GM18858 (cell line): Measurements from ENCODE around the gene ZNF516.

Experiments
- ATAC-seq: cut with Tn5 transposase; IDR thresholded peaks from one replicate; pipeline ENCODE4 v1.9.1; 2021; ENCODE audit not compliant: unreplicated experiment

Gene ZNF516

GRCh38 chr18:76457957-76458356, 37.1 kb downstream of the ZNF516 start:
- no peak for ATAC-seq

- no peak for ATAC-seq
Measured at GRCh38 chr18:76457475-76457874, 37.6 kb downstream of the ZNF516 start.

- ATAC-seq: no peak
Measured at GRCh38 chr18:76456823-76457222, 38.2 kb downstream of the ZNF516 start.

DNA sequence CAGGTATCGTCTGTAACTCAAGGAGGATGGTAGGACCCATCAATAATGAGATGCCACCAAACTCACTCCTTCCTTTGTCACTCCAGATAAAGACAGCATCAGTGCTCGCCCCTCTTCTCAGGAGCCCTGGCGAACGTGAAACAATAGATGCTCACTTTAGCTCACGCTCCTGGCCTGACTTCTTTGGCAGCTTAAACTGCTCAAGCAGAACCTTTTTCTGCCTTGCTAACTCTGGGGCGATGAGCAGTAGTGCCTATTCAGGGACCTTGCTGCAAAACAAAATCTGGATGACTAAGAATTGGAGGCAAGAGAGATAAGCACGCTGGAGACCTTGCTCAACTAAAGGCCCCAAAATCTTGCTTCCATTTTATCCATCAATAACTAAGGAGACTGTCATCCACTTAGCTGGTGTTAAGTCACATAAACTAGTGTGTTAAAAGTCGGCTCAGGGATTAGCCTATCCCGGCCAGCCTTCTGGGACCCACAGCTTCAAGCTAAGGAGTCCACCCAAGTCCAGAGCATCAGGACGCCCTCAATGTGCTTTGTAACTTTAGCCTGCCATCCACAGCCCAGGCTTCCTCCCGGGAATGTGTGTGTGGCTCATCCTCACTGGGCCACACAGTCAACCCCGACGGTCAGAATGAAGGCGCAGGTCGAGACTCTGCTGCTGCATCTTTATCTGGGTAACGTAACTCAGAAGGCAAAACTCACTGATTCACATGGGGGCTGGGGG, 38.9 kb downstream of the ZNF516 start:
- peak; percentile 42 for ATAC-seq

DNA sequence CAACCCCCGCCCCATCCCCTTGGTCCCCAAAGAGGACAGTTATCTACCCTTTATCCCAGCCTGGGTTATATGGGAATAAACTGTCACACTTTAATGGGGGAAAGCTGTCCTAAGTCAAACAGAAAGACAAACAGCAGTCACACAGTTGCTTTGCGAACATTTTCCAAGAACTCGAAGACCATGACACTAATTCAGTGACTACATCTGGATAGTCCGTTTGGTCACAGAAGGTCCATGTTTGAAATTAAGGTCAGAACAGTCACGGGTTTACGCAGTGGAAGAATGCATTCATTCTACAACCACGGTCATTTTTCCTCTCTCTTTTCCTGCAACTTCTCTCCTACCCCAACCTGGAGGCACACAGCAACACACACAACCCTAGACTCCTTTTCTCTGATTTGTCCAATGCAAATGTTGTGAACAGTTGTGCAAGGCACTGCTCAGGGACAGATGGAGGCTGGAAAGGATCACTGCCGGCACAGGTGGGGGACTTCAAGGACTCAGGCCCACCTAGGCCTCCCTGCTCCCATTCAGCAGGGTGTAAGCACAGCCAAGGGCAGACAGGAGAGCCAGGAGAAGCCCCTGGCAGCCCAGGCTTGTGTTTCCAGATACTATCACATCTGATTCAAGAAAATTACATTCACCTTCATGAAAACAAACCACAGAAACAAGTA, 39.9 kb downstream of the ZNF516 start:
- ATAC-seq: no peak

DNA sequence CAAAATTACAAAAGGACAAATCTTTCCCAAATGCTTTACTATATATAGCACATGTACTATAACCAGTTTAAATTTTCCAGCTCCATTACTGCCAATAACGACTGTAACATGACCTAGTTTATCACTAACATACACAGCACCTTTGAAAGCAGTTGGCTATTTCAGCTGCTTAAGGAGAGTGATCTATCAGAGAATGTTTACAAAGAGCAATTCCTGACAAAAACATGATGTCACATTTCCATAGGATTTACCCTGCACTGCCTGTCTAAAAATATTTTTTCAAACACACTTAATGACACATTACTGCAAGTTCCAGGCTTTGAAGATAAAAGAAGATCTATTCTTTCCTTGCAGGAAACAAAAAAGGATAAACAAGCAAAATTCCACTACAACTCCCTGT, 40.6 kb downstream of the ZNF516 start:
- ATAC-seq: no peak

GRCh38 chr18:76453932-76454331, 41.1 kb downstream of the ZNF516 start:
- ATAC-seq: no peak

GRCh38 chr18:76453057-76453561, 41.9 kb downstream of the ZNF516 start:
- ATAC-seq: no peak

DNA sequence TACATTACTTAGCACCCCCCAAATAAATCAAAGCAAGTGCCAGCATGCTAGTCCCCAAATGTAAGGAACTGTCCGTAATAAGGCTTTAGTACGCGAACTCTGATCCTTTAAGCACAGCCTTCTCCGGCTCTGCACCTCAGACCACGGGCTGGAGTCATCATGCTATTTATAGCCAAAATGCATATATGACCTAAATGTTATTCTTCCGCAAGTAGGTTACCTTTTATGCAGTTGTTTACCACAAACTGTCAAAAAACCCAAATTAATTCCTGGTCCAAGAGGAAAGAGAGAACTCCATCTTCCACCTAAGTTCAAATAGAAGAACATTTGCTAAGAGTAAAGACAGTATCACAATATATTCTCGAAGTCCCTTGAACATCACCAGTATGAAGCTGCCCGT, 42.7 kb downstream of the ZNF516 start:
- no peak for ATAC-seq

- no peak for ATAC-seq
Measured at GRCh38 chr18:76451396-76452331, 43.4 kb downstream of the ZNF516 start.

- ATAC-seq: no peak
Measured at GRCh38 chr18:76450452-76451395, 44.3 kb downstream of the ZNF516 start.

- ATAC-seq: no peak
Measured at GRCh38 chr18:76449111-76449453, 46.0 kb downstream of the ZNF516 start.

DNA sequence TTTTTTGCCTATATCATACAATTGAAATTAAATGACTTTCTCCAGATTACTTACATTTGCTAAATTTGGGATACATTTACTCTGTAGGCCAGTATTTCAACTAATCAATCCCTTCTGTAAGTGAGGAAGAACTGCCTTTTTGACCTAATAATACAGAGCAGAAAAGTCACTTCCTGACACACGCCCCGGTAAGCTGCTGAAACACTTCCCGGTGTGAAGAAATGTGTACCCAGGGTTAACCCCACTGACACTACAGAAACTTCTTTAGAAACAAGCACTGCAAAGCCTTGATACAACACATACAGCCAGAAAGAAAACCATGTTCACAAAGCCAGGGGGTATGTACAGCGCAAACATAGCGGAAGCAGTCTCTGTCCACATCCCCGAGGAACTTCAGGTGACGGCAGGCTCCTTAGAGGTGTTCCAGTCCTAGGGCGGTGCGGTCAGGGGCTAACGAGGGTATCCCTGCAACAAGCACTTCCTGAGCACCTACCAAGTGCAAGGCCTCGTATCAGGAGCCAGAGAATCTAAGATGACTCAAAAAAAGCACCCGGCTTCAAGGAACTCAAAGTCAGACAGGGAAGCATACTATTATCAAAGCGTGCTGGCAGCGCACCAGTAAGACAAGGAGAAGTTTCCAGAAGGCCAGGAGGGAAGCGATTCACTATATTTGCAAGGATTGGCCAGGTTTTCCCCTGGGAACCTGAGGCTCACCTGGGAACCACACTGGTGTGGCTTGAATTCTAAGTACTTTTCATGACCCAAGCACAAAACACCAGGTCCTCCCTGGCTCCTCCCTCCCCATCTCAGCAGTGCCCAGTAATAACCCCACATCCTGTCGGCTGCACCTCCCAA, 46.6 kb downstream of the ZNF516 start:
- no peak for ATAC-seq

DNA sequence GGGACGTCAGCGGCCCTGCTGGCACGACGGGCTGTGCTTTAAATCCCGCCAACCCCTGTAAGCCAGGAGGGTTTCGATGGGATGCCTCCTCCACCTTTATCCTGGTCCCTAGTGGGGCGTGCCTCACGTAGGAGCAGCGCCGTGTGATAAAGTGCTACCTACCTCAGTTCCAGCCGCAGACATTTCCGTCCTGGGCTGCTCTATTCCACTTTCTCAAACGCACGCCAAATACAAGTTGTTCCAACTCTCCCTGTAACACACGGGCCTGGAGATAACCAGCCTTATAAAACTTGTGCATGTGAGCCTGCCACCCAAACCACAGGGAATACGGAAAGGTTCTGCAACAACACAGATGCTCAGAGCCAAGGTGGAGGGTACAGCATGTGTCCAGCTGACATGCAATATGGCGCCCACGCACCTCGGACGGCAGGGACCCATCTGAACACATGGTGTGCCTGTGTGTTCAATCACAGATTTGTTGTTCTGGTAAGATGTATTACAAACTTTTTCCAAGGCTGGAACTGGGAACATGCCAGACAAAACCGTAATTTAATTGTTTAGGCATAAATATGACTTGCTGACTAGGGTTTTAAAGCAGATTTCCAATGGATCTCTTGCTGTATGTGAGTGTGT, 47.7 kb downstream of the ZNF516 start:
- no peak for ATAC-seq

- no peak for ATAC-seq
Measured at GRCh38 chr18:76446321-76447257, 48.5 kb downstream of the ZNF516 start.

GRCh38 chr18:76445741-76446232, 49.3 kb downstream of the ZNF516 start:
- ATAC-seq: no peak

- no peak for ATAC-seq
Measured at GRCh38 chr18:76445275-76445674, 49.8 kb downstream of the ZNF516 start.
